RWPE1 (cell line): ENCODE results near the gene CCDC167.

Experiments
- CTCF ChIA-PET: fragments of 350-600 bp; sonication (Branson Sonifier 250); formaldehyde crosslinking; extraction: SDS; loops from one replicate; lab custom pipeline; 2021; lab: Yijun Ruan, JAX
- POLR2A ChIA-PET: fragments of 400-600 bp; formaldehyde crosslinking; extraction: SDS; loops from one replicate; lab custom pipeline; 2020; ENCODE audit warnings: antibody characterized with exemption; ENCODE audit not compliant: low non-redundant PET; lab: Yijun Ruan, JAX
- DNase-seq: peaks from one replicate; pipeline ENCODE4 v3.0.0; 2012; ENCODE audit warnings: low spot score
- H3K27ac ChIP-seq: fragments of 450-650 bp; 2 replicates; pipeline ENCODE4 v1.5.1; 2017
- TF ChIP-seq, protein P1 (sequence below): fragments of 450-650 bp; conservative IDR thresholded peaks from 2 replicates; pipeline ENCODE4 v1.5.1; 2017; ENCODE audit warnings: low read depth, mild to moderate bottlenecking

The CCDC167 gene

DNA sequence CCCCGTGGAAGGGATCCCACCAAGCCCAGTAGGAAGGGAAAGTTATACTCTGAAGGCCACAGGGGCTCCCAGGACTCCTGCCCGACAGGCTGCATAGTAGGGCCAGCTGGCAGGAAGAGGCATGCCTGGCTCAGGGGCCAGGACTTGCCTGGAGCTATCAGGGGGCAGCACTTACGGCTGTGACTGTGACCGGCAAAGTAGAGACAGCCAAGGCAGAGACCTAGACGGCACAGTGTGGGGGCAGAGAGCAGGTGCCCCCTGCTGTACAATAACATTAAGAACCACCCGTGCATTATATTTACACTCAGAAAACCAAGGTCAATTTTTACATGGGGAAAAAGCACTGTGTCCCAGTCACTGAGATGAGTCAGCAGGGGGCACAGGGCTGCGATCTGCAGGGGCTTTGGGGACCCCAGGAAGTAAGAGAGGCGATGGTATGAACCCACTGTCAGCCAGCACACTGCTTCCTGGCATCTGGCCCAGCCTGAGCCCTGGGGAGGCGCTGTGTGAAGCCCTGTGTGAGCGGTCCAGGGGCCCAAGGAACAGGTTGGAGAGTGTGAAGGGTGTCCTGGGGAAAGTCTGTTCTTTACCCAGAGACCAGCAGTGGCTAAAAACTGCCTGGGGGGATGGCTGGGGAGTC, 9.9 kb downstream of the CCDC167 start:
- ChIA-PET POLR2A (no interaction called here), CTCF (interaction anchor here (0.7 kb wide), 2 partner anchors 111 to 174 kb away, joined by 3 to 5 read pairs; no protein-coding TSS in a partner anchor)
- no peak overlapping the region; the same call in 1 of the 2 replicates for H3K27ac ChIP-seq
- DNase-seq = no peak
- TF ChIP-seq, protein P1, sequence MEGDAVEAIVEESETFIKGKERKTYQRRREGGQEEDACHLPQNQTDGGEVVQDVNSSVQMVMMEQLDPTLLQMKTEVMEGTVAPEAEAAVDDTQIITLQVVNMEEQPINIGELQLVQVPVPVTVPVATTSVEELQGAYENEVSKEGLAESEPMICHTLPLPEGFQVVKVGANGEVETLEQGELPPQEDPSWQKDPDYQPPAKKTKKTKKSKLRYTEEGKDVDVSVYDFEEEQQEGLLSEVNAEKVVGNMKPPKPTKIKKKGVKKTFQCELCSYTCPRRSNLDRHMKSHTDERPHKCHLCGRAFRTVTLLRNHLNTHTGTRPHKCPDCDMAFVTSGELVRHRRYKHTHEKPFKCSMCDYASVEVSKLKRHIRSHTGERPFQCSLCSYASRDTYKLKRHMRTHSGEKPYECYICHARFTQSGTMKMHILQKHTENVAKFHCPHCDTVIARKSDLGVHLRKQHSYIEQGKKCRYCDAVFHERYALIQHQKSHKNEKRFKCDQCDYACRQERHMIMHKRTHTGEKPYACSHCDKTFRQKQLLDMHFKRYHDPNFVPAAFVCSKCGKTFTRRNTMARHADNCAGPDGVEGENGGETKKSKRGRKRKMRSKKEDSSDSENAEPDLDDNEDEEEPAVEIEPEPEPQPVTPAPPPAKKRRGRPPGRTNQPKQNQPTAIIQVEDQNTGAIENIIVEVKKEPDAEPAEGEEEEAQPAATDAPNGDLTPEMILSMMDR = no peak

DNA sequence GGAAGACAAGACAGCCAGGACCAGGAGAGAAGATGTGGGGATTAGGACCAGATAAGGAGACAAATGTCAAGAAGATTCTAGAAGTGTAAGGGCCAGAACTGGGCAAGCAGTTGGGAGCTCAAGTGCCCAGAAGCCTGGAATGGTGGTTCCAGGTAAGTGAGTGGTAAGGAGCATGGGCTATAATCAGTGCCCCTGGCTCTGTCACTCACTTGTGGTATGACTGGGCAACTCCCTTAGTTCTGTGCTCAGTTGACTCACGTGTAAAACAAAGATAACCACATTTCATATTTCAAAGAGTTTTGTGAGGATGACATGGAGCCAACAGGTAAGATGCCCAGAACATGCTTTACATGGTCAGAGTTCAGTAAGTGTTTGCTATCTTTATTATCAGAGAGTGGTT, 11.2 kb downstream of the CCDC167 start:
- TF ChIP-seq, protein P1 = no peak
- ChIA-PET POLR2A (no interaction called here), CTCF (no interaction called here)
- DNase-seq = no peak
- no peak overlapping the region for H3K27ac ChIP-seq

DNA sequence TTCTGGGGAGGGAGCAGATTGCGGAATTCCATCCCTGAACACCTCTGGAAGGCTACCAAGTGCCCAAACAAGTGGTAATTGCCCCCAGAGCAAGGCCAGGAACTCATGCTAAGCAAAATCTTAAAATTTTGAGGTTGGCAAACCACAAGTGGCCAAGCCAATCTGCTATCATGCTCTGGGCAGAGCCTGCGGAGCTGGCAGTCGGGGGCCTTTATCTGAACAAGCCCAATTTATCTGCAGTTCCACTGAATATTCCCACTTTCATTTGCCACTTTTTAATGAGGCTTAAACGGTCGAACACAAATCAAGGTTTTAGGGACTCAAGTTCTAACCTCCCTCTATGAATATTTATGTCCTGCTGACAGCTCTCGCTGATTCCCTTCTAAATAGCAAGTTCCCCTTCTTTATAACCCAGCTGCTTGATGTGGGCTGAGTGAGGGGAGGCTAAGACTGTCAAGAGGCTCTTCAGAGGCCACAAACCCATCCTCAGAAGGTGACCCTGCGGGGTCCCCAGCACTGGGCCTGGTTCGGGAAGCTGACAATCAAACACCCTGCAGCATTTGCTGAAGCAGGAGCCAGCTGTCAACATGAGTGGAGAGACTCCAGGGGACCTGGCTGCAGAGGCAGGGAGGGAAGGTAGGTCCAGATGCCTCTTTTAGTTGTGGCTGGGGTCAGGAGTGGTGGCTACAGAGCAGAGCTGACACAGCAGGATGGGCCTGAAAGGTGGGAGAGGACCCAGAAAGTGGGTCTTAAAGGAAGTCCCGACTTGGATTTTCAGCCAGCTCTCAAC, 11.9 kb downstream of the CCDC167 start:
- CTCF ChIA-PET = interaction anchor here (1.1 kb wide), 1 partner anchor 51 kb away, joined by 3 read pairs; no protein-coding TSS in a partner anchor
- TF ChIP-seq, protein P1 = no peak
- no peak for DNase-seq
- POLR2A ChIA-PET = no interaction called here
- no peak overlapping the region for H3K27ac ChIP-seq

DNA sequence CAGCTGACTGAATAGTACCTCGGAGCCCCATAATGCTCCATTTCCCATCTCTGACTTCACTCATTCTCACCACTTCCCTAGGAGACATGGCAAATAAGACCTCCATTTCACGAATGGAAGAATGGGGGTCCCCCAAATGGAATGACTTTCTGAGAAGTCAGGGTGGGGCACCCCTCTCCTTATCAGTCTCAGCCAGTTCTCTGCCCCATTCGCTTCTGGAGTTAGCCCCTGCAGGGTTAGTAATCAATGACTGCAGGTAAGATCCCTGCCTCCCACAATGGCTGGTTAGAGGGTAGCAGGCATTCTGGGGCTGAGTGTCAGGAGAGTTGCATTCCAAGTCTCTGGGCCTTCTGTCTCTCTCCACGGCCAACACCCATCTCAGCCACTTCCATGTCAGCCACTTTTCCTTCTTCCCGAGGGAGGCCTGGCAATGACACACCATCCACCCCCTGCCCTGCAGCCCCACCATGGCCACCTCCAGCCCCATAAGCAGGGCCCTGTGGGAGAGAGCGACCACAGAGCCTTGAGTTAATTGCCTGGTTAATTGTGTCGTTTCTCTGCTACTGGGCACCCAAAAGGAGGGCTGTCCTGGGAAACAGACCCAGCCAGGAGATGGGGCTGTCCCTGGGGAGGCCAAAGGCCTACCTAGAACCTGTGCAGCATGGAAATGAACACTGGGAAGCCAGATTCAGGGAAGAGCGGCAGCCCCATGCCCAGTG, 13.4 kb downstream of the CCDC167 start:
- H3K27ac ChIP-seq = no peak overlapping the region
- TF ChIP-seq, protein P1 = no peak
- ChIA-PET POLR2A (no interaction called here), CTCF (interaction anchor here (0.6 kb wide), 1 partner anchor 163 kb away, joined by 4 read pairs; no protein-coding TSS in a partner anchor)
- no peak for DNase-seq

DNA sequence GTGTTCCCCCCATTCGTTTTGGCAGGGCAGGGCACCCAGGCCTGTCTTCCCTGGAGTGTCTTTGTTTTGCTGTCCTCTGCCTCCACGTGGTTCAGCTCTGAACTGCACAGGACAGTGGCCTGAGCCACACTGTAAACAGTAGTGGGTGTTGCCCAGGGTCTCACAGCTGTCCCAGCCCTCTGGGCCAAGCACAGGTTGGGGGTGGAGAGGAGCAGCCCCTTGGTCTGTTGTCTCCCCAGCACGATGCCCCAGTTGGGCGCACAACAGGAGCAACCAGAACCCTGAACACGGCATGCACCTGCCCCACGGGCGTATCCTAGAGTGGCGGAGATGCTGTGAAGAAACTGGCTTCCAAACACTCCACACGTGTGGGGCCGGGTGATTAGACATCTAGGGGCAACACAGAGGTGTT, 14.4 kb downstream of the CCDC167 start:
- H3K27ac ChIP-seq = no peak overlapping the region
- ChIA-PET POLR2A (no interaction called here), CTCF (interaction anchor here (0.6 to 1.1 kb wide), 8 partner anchors 32 to 397 kb away, joined by 3 to 7 read pairs (median 3); no protein-coding TSS in a partner anchor)
- DNase-seq = no peak
- TF ChIP-seq, protein P1 = no peak

DNA sequence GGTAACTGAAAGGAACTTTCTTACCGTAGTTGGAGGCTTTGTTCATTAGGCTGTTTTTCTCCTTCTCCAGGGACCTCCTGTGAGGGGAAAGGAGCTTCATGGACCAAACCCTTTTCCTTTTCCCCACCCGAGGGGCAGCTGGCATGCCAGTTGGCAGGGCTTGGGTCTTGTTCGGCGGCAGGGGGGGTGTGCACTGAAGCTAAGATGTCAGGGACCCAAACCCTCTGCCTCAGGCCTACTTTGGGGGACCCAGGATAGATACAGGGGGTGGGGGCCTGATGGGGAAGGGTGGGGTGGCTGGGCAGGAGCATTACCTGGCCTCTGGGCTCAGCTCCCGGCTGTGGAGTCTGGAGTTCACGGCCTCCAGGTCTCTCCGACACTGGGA, 14.9 kb downstream of the CCDC167 start:
- POLR2A ChIA-PET = no interaction called here

More for the DNA sequence above, 14.9 kb downstream of the CCDC167 start:
- TF ChIP-seq, protein P1 = no peak
- CTCF ChIA-PET = interaction anchor here (0.6 to 1.1 kb wide), 7 partner anchors 32 to 397 kb away, joined by 3 to 7 read pairs (median 3); no protein-coding TSS in a partner anchor
- no peak overlapping the region for H3K27ac ChIP-seq
- DNase-seq = no peak
